GM12878 (cell line): ENCODE data around the gene ZCCHC9. TPM values are rescaled to one million over a fixed set of nuclear protein-coding genes. Genes with fewer than 3 reads are reported as not detected.

ENCODE experiments used
- ATAC-seq: fragments of 200-7000 bp; cut with Tn5 transposase; 3 replicates; pipeline ENCODE4 v1.9.1; 2020; ENCODE audit warnings: mild to moderate bottlenecking, moderate library complexity
- BruUV-seq: library from RNA; stranded (reverse); fragments of 400-500 nt; replicated peaks from 2 replicates; lab custom pipeline; 2021; lab: Mats Ljungman, UMichigan
- CTCF ChIA-PET: fragments of 300-600 bp; sonication (Branson Sonifier 250); formaldehyde crosslinking; extraction: SDS; loops from one replicate; lab custom pipeline; 2021; ENCODE audit warnings: inconsistent platforms; lab: Yijun Ruan, JAX
- POLR2A ChIA-PET: fragments of 350-600 bp; formaldehyde crosslinking; extraction: SDS; loops from one replicate; lab custom pipeline; 2021; ENCODE audit warnings: inconsistent platforms; lab: Charles Lee
- RAD21 ChIA-PET: fragments of 300-600 bp; sonication (Branson Sonifier 250); formaldehyde crosslinking; loops from one replicate; lab custom pipeline; 2023; ENCODE audit warnings: antibody characterized with exemption; ENCODE audit not compliant: unreplicated experiment; lab: Charles Lee
- SMC1A ChIA-PET: fragments of 300-600 bp; sonication (Branson Sonifier 250); formaldehyde crosslinking; loops from one replicate; lab custom pipeline; 2023; ENCODE audit not compliant: unreplicated experiment, uncharacterized antibody; lab: Charles Lee
- DNase-seq: peaks from one replicate; pipeline ENCODE4 v3.0.0-alpha.2; 2011; ENCODE audit warnings: low read depth, low spot score
- FAIRE-seq: peaks from 3 replicates; lab custom pipeline; 2011; peaks lifted over from hg19 to GRCh38; lab: Jason Lieb, UNC
- H2AFZ ChIP-seq: 2 replicates; pipeline ENCODE4 v1.6.0; 2011; ENCODE audit warnings: low read depth, low read length, control low read depth; ENCODE audit not compliant: control insufficient read depth
- H3K27ac ChIP-seq: 2 replicates; pipeline ENCODE4 v1.5.1; 2011; ENCODE audit warnings: control low read depth; ENCODE audit not compliant: control insufficient read depth, insufficient read depth
- H3K27me3 ChIP-seq, 2 experiments: replicated peaks in 1 of 2; 2 replicates each; pipeline versions ENCODE4 v1.6.0 to v1.6.1; 2011; ENCODE audit warnings: low read length in 1 of 2; ENCODE audit not compliant: control insufficient read depth in 2 of 2, insufficient read depth in 2 of 2
- H3K36me3 ChIP-seq, 2 experiments: 2 replicates each; pipeline ENCODE4 v1.5.1; 2011; ENCODE audit warnings: low read length in 1 of 2; ENCODE audit not compliant: control insufficient read depth in 2 of 2, insufficient read depth in 2 of 2
- H3K4me1 ChIP-seq: 2 replicates; pipeline ENCODE4 v1.6.1; 2011; ENCODE audit warnings: mild to moderate bottlenecking, low read length, moderate library complexity, mixed read lengths; ENCODE audit not compliant: control insufficient read depth, insufficient read depth
- H3K4me2 ChIP-seq: 2 replicates; pipeline ENCODE4 v1.6.0; 2011; ENCODE audit warnings: control low read depth; ENCODE audit not compliant: control insufficient read depth, insufficient read depth
- H3K4me3 ChIP-seq: fragments of 200-600 bp; sonication (generic); 2 replicates; pipeline ENCODE4 v1.5.1; 2016
- H3K79me2 ChIP-seq: 2 replicates; pipeline ENCODE4 v1.6.0; 2011; ENCODE audit warnings: low read length; ENCODE audit not compliant: control insufficient read depth, insufficient read depth
- H3K9ac ChIP-seq: 2 replicates; pipeline ENCODE4 v1.8.0; 2011; ENCODE audit warnings: low read length, control low read depth, mixed read lengths; ENCODE audit not compliant: control insufficient read depth, insufficient read depth
- H3K9me3 ChIP-seq: replicated peaks from 3 replicates; pipeline ENCODE4 v1.5.1; 2011; ENCODE audit warnings: mild to moderate bottlenecking, low read length; ENCODE audit not compliant: control insufficient read depth, insufficient read depth
- H4K20me1 ChIP-seq: 2 replicates; pipeline ENCODE4 v1.6.0; 2011; ENCODE audit not compliant: control insufficient read depth, insufficient read depth
- CBX3 ChIP-seq: fragments of 200-600 bp; sonication (generic); IDR thresholded peaks from 2 replicates; pipeline ENCODE4 v1.6.1; 2016; ENCODE audit warnings: low read depth, borderline replicate concordance
- CREM ChIP-seq: IDR thresholded peaks from 2 replicates; pipeline ENCODE4 v1.6.1; 2014; ENCODE audit warnings: antibody characterized with exemption, low read depth
- E2F8 ChIP-seq: fragments of 450-650 bp; IDR thresholded peaks from 2 replicates; pipeline ENCODE4 v1.6.1; 2018; ENCODE audit warnings: mild to moderate bottlenecking, low read depth, moderate library complexity; ENCODE audit not compliant: partially characterized antibody
- HDGF ChIP-seq: fragments of 450-650 bp; IDR thresholded peaks from 2 replicates; pipeline ENCODE4 v1.6.1; 2016; ENCODE audit warnings: antibody characterized with exemption
- NBN ChIP-seq: fragments of 450-650 bp; IDR thresholded peaks from 2 replicates; pipeline ENCODE4 v1.6.1; 2016
- POLR2AphosphoS5 ChIP-seq: IDR thresholded peaks from 2 replicates; pipeline ENCODE4 v1.6.1; 2011; ENCODE audit warnings: mild to moderate bottlenecking, low read length, inconsistent platforms
- RCOR1 ChIP-seq: conservative IDR thresholded peaks from 2 replicates; pipeline ENCODE4 v1.6.1; 2012; ENCODE audit warnings: low read depth, low read length, improper control_type of control experiment
- SMAD5 ChIP-seq: IDR thresholded peaks from 2 replicates; pipeline ENCODE4 v1.6.1; 2016; ENCODE audit warnings: antibody characterized with exemption, low read depth
- YBX1 ChIP-seq: fragments of 450-650 bp; IDR thresholded peaks from 2 replicates; pipeline ENCODE4 v1.6.1; 2016; ENCODE audit warnings: antibody characterized with exemption
- YY1 ChIP-seq: IDR thresholded peaks from 2 replicates; pipeline ENCODE4 v1.6.1; 2011; ENCODE audit warnings: low read depth, mild to moderate bottlenecking, low read length
- WGBS: methylation state at CpG from one replicate; pipeline ENCODE4 v1.1.6; 2016; ENCODE audit warnings: low lambda C conversion rate; ENCODE audit not compliant: insufficient replicate concordance, insufficient coverage; ENCODE audit errors: missing lambda C conversion rate; 5-methylcytosine and 5-hydroxymethylcytosine counted together
- in situ Hi-C: fragments of 300-500 bp; cut with MboI; formaldehyde crosslinking; loops from 9 replicates; pipeline ENCODE4 v1.14.3; 2018; ENCODE audit warnings: mixed read lengths
- intact Hi-C: fragments of 100-400 bp; cut with micrococcal nuclease; formaldehyde crosslinking; loops from one replicate; pipeline ENCODE4 v1.14.2; 2022; ENCODE audit not compliant: unreplicated experiment
- polyA plus RNA-seq, 11 experiments: library from polyadenylated mRNA; depleted of rRNA in 4 of 11; unstranded in 6 of 11; stranded (reverse) in 5 of 11; fragments of >200 nt; fragmentation: Nextera tagmentation in 4 of 11; fragmentation: Illumina TruSeq in 1 of 11; extraction: Ambion mirVana in 4 of 11; extraction: Trizol in 1 of 11; gene quantifications; 1 replicate in 1 of 11; 2 replicates in 10 of 11; pipeline versions ENCODE4 v1.2.1 to v1.2.3, GENCODE V29; 2011 to 2016; ENCODE audit warnings: inconsistent platforms in 2 of 11, missing spikeins in 2 of 11, low read depth in 1 of 11
- total RNA-seq, 4 experiments: library from RNA; depleted of rRNA in 3 of 4; stranded (reverse); fragments of >200 nt in 3 of 4; fragmentation: Illumina TruSeq in 1 of 4; extraction: Trizol in 1 of 4; gene quantifications; 2 replicates each; pipeline versions ENCODE4 v1.2.1 to v1.2.3, GENCODE V29; 2013 to 2021
- TF ChIP-seq, protein P1 (sequence below): IDR thresholded peaks from 2 replicates; pipeline ENCODE4 v1.6.1; 2011; ENCODE audit warnings: borderline replicate concordance, low read depth, mild to moderate bottlenecking, moderate library complexity, mixed read lengths, low read length; ENCODE audit not compliant: insufficient read depth; ENCODE audit errors: extremely low read length

Gene ZCCHC9
- total and polyA plus RNA-seq, 10 of the 15 experiments (the other 5 are each of a cell fraction or from before 2014, with no cell fraction given): 22.0 to 57.7 (median 34.5) TPM

DNA sequence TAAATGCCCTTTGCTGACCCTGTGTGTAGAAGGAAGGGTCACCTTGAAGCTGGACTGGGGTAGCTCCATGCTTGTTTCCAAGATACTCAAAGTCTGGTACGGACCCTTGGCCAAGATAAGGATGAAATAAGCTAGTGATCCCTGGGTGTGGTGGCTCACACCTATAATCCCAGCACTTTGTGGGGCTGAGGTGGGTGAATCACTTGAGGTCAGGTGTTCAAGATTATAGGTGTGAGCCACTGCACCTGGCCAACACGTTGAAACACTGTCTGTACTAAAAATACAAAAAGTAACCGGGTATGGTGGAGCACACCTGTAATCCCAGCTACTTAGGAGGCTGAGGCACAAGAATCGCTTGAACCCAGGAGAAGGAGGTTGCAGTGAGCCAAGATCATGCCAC is 59.3 kb downstream of the ZCCHC9 start:
- ChIA-PET CTCF (interaction anchor here (1.6 kb wide), 1 partner anchor 9 kb away, joined by 4 read pairs; no protein-coding TSS in a partner anchor), POLR2A (no interaction called here), SMC1A (interaction anchor here (0.7 to 2.0 kb wide), 2 partner anchors 9 to 16 kb away, joined by 4 to 5 read pairs; no protein-coding TSS in a partner anchor), RAD21 (no interaction called here)
- no peak for DNase-seq
- H3K4me1 ChIP-seq: no peaks in the 10 kb centered on the region
- H3K4me2 ChIP-seq: no peak overlapping the region
- H3K9ac ChIP-seq: no peak overlapping the region
- no peaks in the 10 kb centered on the region for H3K79me2 ChIP-seq
- H3K27me3 ChIP-seq: no peaks in the 10 kb centered on the region; a peak in 2 of 4 replicates
- H2AFZ ChIP-seq: no peak overlapping the region
- intact Hi-C loops: no loop called here
- ATAC-seq: no peak
- in situ Hi-C loops: no loop called here
- H3K36me3 ChIP-seq: no peaks in the 10 kb centered on the region
- 14% methylated on average over 4 of the region's 4 CpGs for WGBS
- no peaks in the 10 kb centered on the region for H3K9me3 ChIP-seq
- no peak overlapping the region for H3K4me3 ChIP-seq
- no peak for FAIRE-seq
- H4K20me1 ChIP-seq: no peaks in the 10 kb centered on the region
- H3K27ac ChIP-seq: no peak overlapping the region
- BruUV-seq: no TSS peak
- TF ChIP-seq YY1 (no peak), CBX3 (no peak), SMAD5 (no peak), RCOR1 (no peak), NBN (no peak), POLR2AphosphoS5 (no peak), E2F8 (no peak), HDGF (no peak), YBX1 (no peak), CREM (no peak)
- TF ChIP-seq, protein P1, sequence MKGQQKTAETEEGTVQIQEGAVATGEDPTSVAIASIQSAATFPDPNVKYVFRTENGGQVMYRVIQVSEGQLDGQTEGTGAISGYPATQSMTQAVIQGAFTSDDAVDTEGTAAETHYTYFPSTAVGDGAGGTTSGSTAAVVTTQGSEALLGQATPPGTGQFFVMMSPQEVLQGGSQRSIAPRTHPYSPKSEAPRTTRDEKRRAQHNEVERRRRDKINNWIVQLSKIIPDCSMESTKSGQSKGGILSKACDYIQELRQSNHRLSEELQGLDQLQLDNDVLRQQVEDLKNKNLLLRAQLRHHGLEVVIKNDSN: no peak
- TF ChIP-seq, all 136 proteins: peak for 0
